Islet of Langerhans (tissue), 1 donor: ENCODE measurements around the gene GAPT.
A peak's percentile ranks its signal among the peaks of the same experiment; 100 is the strongest.
"Not testable (repeated sequence)": the region's sequence is repeated elsewhere in the genome, so short reads cannot be mapped to it uniquely, and the experiment has no call there.

Experiments
- FAIRE-seq: peaks from one replicate; lab custom pipeline; 2011; peaks lifted over from hg19 to GRCh38; lab: Jason Lieb, UNC

GAPT gene

DNA sequence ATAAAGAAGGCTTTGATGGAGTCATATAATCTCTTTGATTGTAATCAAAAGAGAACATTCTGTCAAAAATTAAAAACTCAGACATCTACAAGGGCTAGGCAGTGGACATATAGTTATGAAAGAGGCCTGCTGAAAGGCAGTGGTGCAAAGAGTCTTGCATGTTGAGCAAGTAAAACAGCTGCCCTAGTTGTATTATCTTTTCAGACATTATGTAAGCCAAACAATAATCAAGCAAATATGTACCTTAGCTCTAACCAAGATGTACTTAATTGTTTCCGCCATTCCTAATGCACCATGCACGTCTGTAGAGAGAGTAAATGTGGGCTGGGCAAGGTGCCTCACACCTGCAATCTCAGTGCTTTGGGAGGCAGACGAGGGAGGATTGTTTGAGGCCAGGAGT is 14.3 kb downstream of the GAPT start:
- peak; percentile 5 for FAIRE-seq

DNA sequence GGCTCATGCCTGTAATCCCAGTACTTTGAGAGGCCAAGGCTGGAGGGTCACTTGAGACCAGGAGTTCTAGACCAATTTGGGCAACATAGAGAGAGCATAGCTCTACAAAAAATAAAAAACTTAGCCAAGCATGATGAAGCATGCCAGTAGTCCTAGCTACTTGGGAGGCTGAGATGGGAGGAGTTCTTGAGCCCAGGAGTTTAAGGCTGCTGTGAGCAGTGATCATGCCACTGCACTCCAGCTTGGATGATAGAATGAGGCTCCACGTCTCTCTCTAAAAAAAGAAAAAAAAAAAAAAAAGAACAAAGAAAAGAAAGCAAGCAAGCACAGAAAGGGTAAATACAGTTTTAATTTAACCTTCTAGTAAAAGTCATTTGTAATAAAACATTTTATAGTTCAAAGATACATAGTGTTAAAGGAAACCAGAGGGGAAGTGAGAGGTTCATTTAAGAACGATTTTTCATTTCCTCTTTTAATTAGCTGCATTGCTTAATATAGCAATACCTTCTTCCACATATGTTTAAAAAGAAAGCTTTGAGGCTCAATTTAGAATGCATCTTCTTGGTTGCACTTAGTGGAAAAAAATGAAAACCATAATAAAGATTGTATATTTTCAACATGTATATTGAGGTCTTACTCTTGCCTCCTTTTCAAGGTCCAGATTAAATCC is 14.9 kb downstream of the GAPT start:
- no peak for FAIRE-seq

DNA sequence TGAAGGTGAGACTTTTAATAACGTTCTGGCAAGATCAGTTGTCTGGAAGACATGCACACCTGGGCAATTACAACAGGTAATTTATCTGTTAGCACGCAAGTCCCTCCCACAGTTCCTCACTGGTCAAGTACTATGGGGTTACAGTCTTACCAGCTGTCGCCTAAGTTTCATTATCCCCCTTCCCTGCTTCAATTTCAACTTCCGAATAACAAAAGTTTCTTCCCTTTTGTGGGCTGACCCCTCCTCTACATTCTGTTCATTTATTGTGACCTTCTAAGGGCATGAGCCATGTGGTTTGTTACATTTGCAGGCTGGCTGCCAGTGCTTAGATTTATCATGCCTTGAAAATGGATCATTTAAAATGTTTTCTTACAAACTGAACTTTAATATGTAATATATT is 16.5 kb downstream of the GAPT start:
- FAIRE-seq: no peak

DNA sequence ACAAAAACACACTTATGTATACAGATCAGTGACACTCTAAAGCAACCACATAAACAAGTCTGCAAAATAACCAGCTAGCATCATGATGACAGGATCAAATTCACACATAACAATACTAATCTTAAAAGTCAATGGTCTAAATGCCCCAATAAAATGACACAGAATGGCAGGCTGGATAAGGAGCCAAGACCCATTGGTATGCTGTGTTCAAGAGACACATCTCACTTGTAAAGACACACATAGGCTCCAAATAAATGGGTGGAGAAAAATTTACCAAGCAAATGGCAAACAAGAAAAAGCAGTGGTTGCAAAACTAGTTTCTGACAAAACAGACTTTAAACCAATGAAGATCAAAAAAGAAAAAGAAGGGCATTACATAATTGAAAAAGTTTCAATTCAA is 26.0 kb downstream of the GAPT start:
- no peak for FAIRE-seq

DNA sequence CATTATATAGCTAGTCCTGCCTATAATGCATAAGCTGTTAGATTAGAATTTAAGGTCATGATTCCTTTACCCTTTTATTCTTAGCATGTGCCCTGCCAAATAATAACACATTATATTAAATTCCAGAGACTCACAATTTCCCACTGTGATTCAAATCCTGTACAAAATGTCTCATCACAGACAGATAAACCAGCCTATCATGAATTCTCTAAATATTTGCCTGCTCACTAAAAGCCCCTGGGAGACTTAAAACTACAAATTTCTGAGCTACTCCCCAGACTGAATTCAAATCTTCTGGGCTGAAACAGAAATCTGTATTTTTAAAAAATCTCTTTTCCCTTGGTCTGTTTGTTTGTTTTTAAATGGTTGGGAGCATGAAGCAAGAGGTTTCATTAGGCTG is 32.7 kb downstream of the GAPT start:
- FAIRE-seq: no peak

DNA sequence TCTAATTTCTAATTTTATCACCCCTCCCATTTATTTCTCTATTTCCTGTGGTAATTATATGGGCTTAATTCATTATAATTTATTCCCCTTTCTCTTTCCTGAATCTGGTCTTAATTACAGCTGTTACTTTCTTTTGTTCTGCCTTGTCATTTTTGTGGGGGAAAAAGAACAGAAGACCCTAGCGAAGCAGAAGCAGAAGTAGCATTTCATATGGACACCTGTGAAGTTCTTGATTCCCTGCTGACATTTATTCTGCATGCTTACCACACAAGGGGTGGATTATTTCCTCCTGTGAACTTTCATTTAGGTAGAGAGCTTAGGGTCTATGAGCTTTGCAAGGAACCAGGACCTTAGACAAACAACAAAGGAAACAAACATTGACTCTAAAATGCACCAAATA is 33.3 kb downstream of the GAPT start:
- no peak for FAIRE-seq

DNA sequence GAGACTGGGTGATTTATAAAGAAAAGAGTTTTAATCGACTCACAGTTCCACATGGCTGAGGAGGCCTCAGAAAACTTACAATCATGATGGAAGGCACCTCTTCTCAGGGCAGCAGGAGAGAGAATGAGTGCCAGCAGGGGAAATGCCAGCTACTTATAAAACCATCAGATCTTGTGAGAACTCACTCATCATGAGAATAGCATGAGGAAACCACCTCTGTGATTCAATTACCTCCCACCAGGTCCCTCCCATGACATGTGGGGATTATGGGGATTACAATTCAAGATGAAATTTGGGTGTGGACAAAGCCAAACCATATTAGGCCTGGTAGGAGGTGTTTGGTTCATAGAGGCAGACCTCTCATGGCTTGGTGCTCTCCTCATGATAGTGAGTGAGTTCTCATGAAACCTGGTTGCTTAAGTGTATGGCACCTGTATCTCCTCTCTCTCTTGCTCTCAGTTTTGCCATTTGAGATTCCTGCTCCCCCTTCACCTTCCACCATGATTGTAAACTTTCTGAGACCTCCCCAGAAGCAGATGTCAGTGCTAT is 39.8 kb downstream of the GAPT start:
- no peak for FAIRE-seq

DNA sequence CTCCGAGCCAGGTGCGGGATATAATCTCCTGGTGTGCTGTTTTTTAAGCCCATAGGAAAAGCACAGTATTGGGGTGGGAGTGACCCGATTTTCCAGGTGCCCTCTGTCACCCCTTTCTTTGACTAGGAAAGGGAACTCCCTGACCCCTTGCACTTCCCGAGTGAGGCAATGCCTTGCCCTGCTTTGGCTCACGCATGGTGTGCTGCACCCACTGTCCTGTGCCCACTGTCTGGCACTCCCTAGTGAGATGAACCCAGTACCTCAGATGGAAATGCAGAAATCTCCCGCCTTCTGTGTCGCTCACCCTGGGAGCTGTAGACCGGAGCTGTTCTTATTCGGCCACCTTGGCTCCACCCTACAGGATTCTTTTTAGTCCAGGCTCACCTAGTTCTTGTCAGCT is 50.7 kb downstream of the GAPT start:
- FAIRE-seq: not testable (repeated sequence)

DNA sequence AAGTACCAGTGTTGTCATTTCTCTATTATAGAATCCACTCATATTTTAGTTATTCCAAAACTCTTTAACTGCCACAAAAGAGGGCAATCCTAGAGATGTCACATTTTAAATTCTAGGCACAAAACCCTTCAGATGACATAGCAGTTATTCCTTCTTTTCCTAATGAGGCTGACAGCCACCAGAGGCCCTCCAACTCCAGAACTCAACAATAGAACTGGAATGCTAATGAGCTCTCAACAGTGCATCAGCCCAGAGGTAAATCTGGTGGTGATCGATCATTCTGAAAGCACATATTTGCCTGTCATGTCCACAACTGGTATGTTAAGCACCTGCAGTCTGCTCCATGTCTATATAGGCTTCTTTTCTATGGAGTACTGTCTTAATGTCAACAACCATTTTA is 51.5 kb downstream of the GAPT start:
- no peak for FAIRE-seq

DNA sequence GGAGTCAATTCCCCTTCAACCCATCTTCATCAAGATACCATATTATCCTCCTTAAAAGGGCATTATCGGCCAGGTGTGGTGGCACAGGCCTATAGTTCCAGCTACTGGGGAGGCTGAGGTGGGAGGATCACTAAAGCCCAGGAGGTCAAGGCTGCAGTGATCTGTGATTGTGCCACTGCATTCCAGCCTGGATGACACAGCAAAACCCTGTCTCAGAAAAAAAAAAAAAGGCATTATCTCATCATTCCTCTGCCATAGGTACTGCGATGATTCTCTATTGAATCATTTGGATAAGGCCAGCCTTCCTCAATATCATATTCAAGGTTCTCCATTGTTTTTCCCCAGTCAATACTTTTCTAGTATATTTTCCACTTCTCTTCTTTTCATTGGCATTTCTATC is 52.5 kb downstream of the GAPT start:
- FAIRE-seq: no peak

DNA sequence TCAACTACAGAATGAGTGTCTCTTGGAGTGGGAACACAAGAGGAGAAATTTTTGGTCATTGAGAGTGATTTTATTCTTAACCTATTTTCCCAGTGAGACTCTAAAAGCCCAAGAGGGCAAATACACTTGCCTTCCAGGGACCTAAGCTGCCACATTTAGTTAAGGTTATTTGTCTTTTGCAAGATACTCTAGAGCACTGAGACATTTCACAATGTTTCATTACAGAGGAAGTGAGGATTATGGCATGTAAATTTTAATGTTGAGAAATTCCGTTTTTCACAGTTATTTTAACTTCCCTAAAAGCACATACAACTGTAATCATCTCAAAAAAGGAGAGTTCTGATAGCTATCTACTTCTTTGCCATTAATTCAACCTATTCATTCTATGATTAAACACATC is 53.0 kb downstream of the GAPT start:
- FAIRE-seq: no peak

DNA sequence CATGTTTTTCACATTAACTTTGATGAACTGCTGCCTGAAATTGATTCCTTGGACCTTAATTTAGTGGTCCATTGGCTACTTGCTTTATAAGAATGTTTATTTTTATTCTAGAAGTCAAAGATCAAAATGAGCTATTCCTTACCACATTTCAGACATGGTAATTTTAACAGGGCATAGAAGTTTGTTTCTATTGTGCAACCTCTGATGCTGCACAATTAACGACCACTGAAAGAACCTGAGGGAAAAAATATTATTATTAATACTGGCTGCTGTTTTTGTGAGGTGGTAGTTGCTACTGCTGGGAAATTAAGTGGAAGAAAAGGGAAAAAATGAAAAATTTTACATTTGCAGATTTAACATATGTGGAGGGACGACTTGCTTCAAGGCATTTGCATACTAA is 53.7 kb downstream of the GAPT start:
- no peak for FAIRE-seq

DNA sequence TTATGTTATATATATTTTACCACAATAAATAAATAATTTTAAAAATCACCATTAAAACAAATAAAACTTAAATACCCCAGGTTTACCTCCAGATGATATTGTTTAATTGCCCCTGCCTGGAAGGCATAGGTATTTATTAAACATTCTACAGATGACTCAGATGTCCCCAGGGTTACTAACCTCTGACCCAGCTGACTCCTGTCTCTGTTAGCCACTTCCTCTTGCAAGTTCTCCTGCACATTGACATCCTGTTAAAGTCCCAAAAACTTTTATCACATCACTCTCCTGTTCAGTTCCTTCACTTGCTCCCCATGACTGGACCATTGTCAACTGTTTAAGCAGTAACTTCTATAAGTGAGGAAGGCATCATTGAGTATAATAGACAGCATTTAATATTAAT is 54.7 kb downstream of the GAPT start:
- no peak for FAIRE-seq
